Activated T-helper 17 cell treated with anti-CD3 and anti-CD28 coated beads, Interleukin-2, amount 50 U/mL, for 72 hours (primary cell): Measurements from ENCODE around the gene DNPH1. TPM values are rescaled to one million over a fixed set of nuclear protein-coding genes. Genes with fewer than 3 reads are reported as not detected.

Experiments used
- ATAC-seq: fragments of 150-1000 bp; cut with Tn5 transposase; replicated peaks from 2 replicates; pipeline ENCODE4 v1.10.0; 2021; ENCODE audit warnings: mild to moderate bottlenecking, moderate library complexity
- H3K27ac Mint-ChIP-seq: one replicate; pipeline ENCODE4 v1.8.0; 2022; ENCODE audit warnings: mixed read lengths
- H3K27me3 Mint-ChIP-seq: one replicate; pipeline ENCODE4 v1.8.0; 2022; ENCODE audit warnings: mixed read lengths
- H3K36me3 Mint-ChIP-seq: one replicate; pipeline ENCODE4 v1.8.0; 2022; ENCODE audit warnings: low read depth, mild to moderate bottlenecking, mixed read lengths
- H3K4me1 Mint-ChIP-seq: one replicate; pipeline ENCODE4 v1.8.0; 2022; ENCODE audit warnings: mixed read lengths
- H3K4me3 Mint-ChIP-seq: one replicate; pipeline ENCODE4 v1.8.0; 2022; ENCODE audit warnings: mild to moderate bottlenecking, mixed read lengths
- H3K9me3 Mint-ChIP-seq: one replicate; pipeline ENCODE4 v1.8.0; 2022; ENCODE audit warnings: mixed read lengths
- total RNA-seq, 2 donors: library from RNA; stranded (reverse); gene quantifications; one replicate each; pipeline ENCODE4 v1.2.3, GENCODE V29; 2022

Gene DNPH1
- total RNA-seq, 2 donors from 2014 or later: 42.6 to 57.8 TPM

- no peaks in the 10 kb centered on the region for H3K27me3 Mint-ChIP-seq
- no peak for ATAC-seq
These were observed 32.9 kb downstream of the DNPH1 start for GRCh38 chr6:43196337-43196736.

GRCh38 chr6:43193929-43194328, 35.4 kb downstream of the DNPH1 start:
- no peak for ATAC-seq
- Mint-ChIP-seq H3K9me3 (no peaks in the 10 kb centered on the region), H3K4me1 (peaks cover 6% of the 10 kb centered on the region), H3K27me3 (no peaks in the 10 kb centered on the region), H3K4me3 (no peak overlapping the region), H3K27ac (peak overlapping the region; percentile 13), H3K36me3 (peaks cover 88% of the 10 kb centered on the region)

More at GRCh38 chr6:43196337-43196736, 32.9 kb downstream of the DNPH1 start:
- Mint-ChIP-seq H3K9me3 (no peaks in the 10 kb centered on the region), H3K4me3 (no peak overlapping the region), H3K27ac (no peak overlapping the region), H3K4me1 (no peaks in the 10 kb centered on the region), H3K36me3 (peaks cover 91% of the 10 kb centered on the region)

GRCh38 chr6:43192911-43193310, 36.4 kb downstream of the DNPH1 start:
- H3K9me3 Mint-ChIP-seq: no peaks in the 10 kb centered on the region
- peaks cover 93% of the 10 kb centered on the region for H3K36me3 Mint-ChIP-seq
- peaks cover 9% of the 10 kb centered on the region for H3K4me1 Mint-ChIP-seq
- peak overlapping the region; percentile 13 for H3K27ac Mint-ChIP-seq
- no peaks in the 10 kb centered on the region for H3K27me3 Mint-ChIP-seq
- ATAC-seq: no peak
- no peak overlapping the region for H3K4me3 Mint-ChIP-seq

- Mint-ChIP-seq H3K27me3 (no peaks in the 10 kb centered on the region), H3K4me1 (peaks cover 16% of the 10 kb centered on the region), H3K36me3 (peaks cover 87% of the 10 kb centered on the region), H3K9me3 (no peaks in the 10 kb centered on the region), H3K27ac (no peak overlapping the region), H3K4me3 (no peak overlapping the region)
- no peak for ATAC-seq
These were observed 39.4 kb downstream of the DNPH1 start for GRCh38 chr6:43189776-43190304.

- Mint-ChIP-seq H3K27ac (no peak overlapping the region), H3K4me1 (peaks cover 29% of the 10 kb centered on the region), H3K9me3 (no peaks in the 10 kb centered on the region), H3K36me3 (peaks cover 80% of the 10 kb centered on the region), H3K27me3 (no peaks in the 10 kb centered on the region), H3K4me3 (no peak overlapping the region)
- no peak for ATAC-seq
These were observed 40.9 kb downstream of the DNPH1 start for GRCh38 chr6:43188426-43188825.

- Mint-ChIP-seq H3K4me3 (no peak overlapping the region), H3K9me3 (no peaks in the 10 kb centered on the region), H3K27me3 (no peaks in the 10 kb centered on the region), H3K27ac (no peak overlapping the region), H3K36me3 (peaks cover 74% of the 10 kb centered on the region), H3K4me1 (peaks cover 35% of the 10 kb centered on the region)
- ATAC-seq: no peak
These were observed 41.5 kb downstream of the DNPH1 start for GRCh38 chr6:43187821-43188220.

GRCh38 chr6:43186706-43187105, 42.6 kb downstream of the DNPH1 start:
- ATAC-seq: no peak
- Mint-ChIP-seq H3K36me3 (peaks cover 63% of the 10 kb centered on the region), H3K27ac (peak overlapping the region; percentile 59), H3K9me3 (no peaks in the 10 kb centered on the region), H3K4me3 (no peak overlapping the region), H3K27me3 (no peaks in the 10 kb centered on the region), H3K4me1 (peaks cover 38% of the 10 kb centered on the region)

GRCh38 chr6:43186019-43186418, 43.3 kb downstream of the DNPH1 start:
- Mint-ChIP-seq H3K36me3 (peaks cover 68% of the 10 kb centered on the region), H3K4me1 (peaks cover 44% of the 10 kb centered on the region), H3K4me3 (no peak overlapping the region), H3K9me3 (no peaks in the 10 kb centered on the region), H3K27ac (peak overlapping the region; percentile 59), H3K27me3 (no peaks in the 10 kb centered on the region)
- no peak for ATAC-seq

- ATAC-seq: no peak
- Mint-ChIP-seq H3K9me3 (no peaks in the 10 kb centered on the region), H3K4me3 (peak overlapping the region; percentile 85), H3K4me1 (peaks cover 41% of the 10 kb centered on the region), H3K36me3 (peaks cover 65% of the 10 kb centered on the region), H3K27me3 (no peaks in the 10 kb centered on the region), H3K27ac (peak overlapping the region; percentile 80)
These were observed 43.8 kb downstream of the DNPH1 start for GRCh38 chr6:43185391-43185985.

- Mint-ChIP-seq H3K4me1 (peaks cover 41% of the 10 kb centered on the region), H3K27ac (peak overlapping the region; percentile 80), H3K27me3 (no peaks in the 10 kb centered on the region), H3K9me3 (no peaks in the 10 kb centered on the region), H3K36me3 (peaks cover 57% of the 10 kb centered on the region), H3K4me3 (peak overlapping the region; percentile 85)
- ATAC-seq: no peak
These were observed 44.9 kb downstream of the DNPH1 start for GRCh38 chr6:43184268-43184985.

GRCh38 chr6:43183441-43183840, 45.8 kb downstream of the DNPH1 start:
- Mint-ChIP-seq H3K36me3 (peaks cover 58% of the 10 kb centered on the region), H3K27me3 (no peaks in the 10 kb centered on the region), H3K4me1 (peaks cover 39% of the 10 kb centered on the region), H3K27ac (peak overlapping the region; percentile 80), H3K4me3 (peak overlapping the region; percentile 85), H3K9me3 (no peaks in the 10 kb centered on the region)
- no peak for ATAC-seq

- peaks cover 37% of the 10 kb centered on the region for H3K4me1 Mint-ChIP-seq
- H3K9me3 Mint-ChIP-seq: no peaks in the 10 kb centered on the region
- peak within 1 kb of the TSS; percentile 85 for H3K4me3 Mint-ChIP-seq
- peak within 1 kb of the TSS; percentile 80 for H3K27ac Mint-ChIP-seq
- no peaks in the 10 kb centered on the region for H3K27me3 Mint-ChIP-seq
- H3K36me3 Mint-ChIP-seq: peaks cover 58% of the 10 kb centered on the region
- peak; percentile 99 for ATAC-seq
These were observed 47.1 kb downstream of the DNPH1 start, which contains the start of gene CUL9 for GRCh38 chr6:43181942-43182860. TSS of gene CUL9 (plus strand) at chr6:43182196. CDS start at chr6:43184311, 2,115 bp downstream.

- Mint-ChIP-seq H3K27me3 (no peaks in the 10 kb centered on the region), H3K4me3 (peak overlapping the region; percentile 85), H3K36me3 (peaks cover 61% of the 10 kb centered on the region), H3K27ac (peak overlapping the region; percentile 80), H3K9me3 (no peaks in the 10 kb centered on the region), H3K4me1 (peaks cover 37% of the 10 kb centered on the region)
- no peak for ATAC-seq
These were observed 47.7 kb downstream of the DNPH1 start for GRCh38 chr6:43181621-43181941.

GRCh38 chr6:43180985-43181384, 48.3 kb downstream of the DNPH1 start:
- ATAC-seq: no peak
- peak overlapping the region; percentile 80 for H3K27ac Mint-ChIP-seq
- peaks cover 61% of the 10 kb centered on the region for H3K36me3 Mint-ChIP-seq
- H3K4me3 Mint-ChIP-seq: peak overlapping the region; percentile 85
- no peaks in the 10 kb centered on the region for H3K27me3 Mint-ChIP-seq
- H3K4me1 Mint-ChIP-seq: peaks cover 39% of the 10 kb centered on the region
- H3K9me3 Mint-ChIP-seq: no peaks in the 10 kb centered on the region
